Coronary artery (tissue), 2 donors: ENCODE data around the gene RSPO1.
A peak's percentile ranks its signal among the peaks of the same experiment; 100 is the strongest.

Source experiments
- DNase-seq: peaks from one replicate; pipeline ENCODE4 v3.0.0-alpha.2; 2017; ENCODE audit warnings: low spot score
- H3K27ac ChIP-seq, 2 donors: fragments of 200-600 bp; sonication (generic); one replicate each; pipeline ENCODE4 v1.5.1; 2016 to 2019
- H3K4me3 ChIP-seq: fragments of 200-600 bp; sonication (generic); 2 replicates; pipeline ENCODE4 v1.5.1; 2016; ENCODE audit warnings: mild to moderate bottlenecking, moderate library complexity
- CTCF ChIP-seq: fragments of 200-600 bp; sonication (generic); IDR thresholded peaks from one replicate; pipeline ENCODE4 v1.5.1; 2019; ENCODE audit warnings: antibody characterized with exemption

The RSPO1 gene

GRCh38 chr1:37650173-37650572 is 15.5 kb upstream of the RSPO1 start:
- Histone ChIP-seq H3K4me3 (no peak overlapping the region), H3K27ac (no peak overlapping the region)
- TF ChIP-seq CTCF: no peak
- DNase-seq: no peak

- DNase-seq: no peak
- Histone ChIP-seq H3K4me3 (no peak overlapping the region), H3K27ac (no peak overlapping the region)
- TF ChIP-seq CTCF: no peak
Measured at GRCh38 chr1:37647281-37647680, 12.6 kb upstream of the RSPO1 start.

GRCh38 chr1:37641059-37641458 is 6.4 kb upstream of the RSPO1 start:
- TF ChIP-seq CTCF: no peak

GRCh38 chr1:37636435-37636834 is 1.7 kb upstream of the RSPO1 start:
- Histone ChIP-seq H3K27ac (no peak overlapping the region), H3K4me3 (no peak overlapping the region)
- DNase-seq: no peak
- TF ChIP-seq CTCF: no peak

More at GRCh38 chr1:37641059-37641458, 6.4 kb upstream of the RSPO1 start:
- Histone ChIP-seq H3K4me3 (no peak overlapping the region), H3K27ac (no peak overlapping the region)
- no peak for DNase-seq

- peak overlapping the region; percentile 67 for H3K4me3 ChIP-seq
Measured at GRCh38 chr1:37634992-37635902, 555 bp upstream of the RSPO1 start.

GRCh38 chr1:37633938-37634243 is 801 bp downstream of the RSPO1 start:
- Histone ChIP-seq H3K4me3 (peak overlapping the region; percentile 67), H3K27ac (no peak overlapping the region)
- DNase-seq: no peak
- TF ChIP-seq CTCF: no peak

More at GRCh38 chr1:37634992-37635902, 555 bp upstream of the RSPO1 start:
- no peak overlapping the region for H3K27ac ChIP-seq
- no peak for DNase-seq
- no peak for TF ChIP-seq CTCF
